ENCODE measurements around the gene TEX30.

GRCh38 chr13:102814025-102814607 lies 40.5 kb upstream of the TEX30 start:
- no peak for TF ChIP-seq TEAD4 (CRISPR knock-in tag; IDR thresholded peaks at IDR 0.05)
- TF ChIP-seq, protein P1, sequence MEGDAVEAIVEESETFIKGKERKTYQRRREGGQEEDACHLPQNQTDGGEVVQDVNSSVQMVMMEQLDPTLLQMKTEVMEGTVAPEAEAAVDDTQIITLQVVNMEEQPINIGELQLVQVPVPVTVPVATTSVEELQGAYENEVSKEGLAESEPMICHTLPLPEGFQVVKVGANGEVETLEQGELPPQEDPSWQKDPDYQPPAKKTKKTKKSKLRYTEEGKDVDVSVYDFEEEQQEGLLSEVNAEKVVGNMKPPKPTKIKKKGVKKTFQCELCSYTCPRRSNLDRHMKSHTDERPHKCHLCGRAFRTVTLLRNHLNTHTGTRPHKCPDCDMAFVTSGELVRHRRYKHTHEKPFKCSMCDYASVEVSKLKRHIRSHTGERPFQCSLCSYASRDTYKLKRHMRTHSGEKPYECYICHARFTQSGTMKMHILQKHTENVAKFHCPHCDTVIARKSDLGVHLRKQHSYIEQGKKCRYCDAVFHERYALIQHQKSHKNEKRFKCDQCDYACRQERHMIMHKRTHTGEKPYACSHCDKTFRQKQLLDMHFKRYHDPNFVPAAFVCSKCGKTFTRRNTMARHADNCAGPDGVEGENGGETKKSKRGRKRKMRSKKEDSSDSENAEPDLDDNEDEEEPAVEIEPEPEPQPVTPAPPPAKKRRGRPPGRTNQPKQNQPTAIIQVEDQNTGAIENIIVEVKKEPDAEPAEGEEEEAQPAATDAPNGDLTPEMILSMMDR (IDR thresholded peaks at IDR 0.05): no peak
- TF ChIP-seq ZNF232 (CRISPR knock-in tag; IDR thresholded peaks at IDR 0.05): no peak

All from WTC11 (cell line).